Loucy (cell line): ENCODE measurements around the gene ADAMTS15.

Experiments used
- EZH2phosphoT487 ChIP-seq: fragments of 200-600 bp; IDR thresholded peaks from 2 replicates; pipeline ENCODE4 v1.6.1; 2018; ENCODE audit warnings: antibody characterized with exemption, mild to moderate bottlenecking, moderate library complexity, borderline replicate concordance
- TF ChIP-seq, protein P1 (sequence below): fragments of 200-600 bp; sonication (generic); conservative IDR thresholded peaks from 2 replicates; pipeline ENCODE4 v1.5.1; 2014; ENCODE audit warnings: mild to moderate bottlenecking, antibody characterized with exemption, low read length

DNA sequence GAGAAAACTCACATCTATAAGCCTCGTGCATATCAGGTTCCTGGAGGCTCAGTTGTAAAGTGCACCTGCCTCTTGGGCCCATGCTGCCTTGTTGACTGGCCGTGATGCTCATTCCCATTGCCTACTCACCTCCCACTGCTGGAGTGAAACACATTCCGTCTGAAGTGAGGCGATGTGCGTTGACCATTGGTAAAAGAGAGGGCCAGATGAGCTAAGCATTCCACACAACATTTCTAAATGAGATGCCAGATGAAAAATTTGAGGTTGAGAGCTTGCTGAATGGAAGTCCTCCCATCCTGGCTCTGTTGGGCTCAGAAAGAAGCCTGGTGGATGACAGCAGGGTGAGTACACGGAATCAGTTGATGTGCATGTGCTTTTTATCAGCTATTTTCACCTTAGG lies 8.6 kb upstream of the ADAMTS15 start:
- TF ChIP-seq, protein P1, sequence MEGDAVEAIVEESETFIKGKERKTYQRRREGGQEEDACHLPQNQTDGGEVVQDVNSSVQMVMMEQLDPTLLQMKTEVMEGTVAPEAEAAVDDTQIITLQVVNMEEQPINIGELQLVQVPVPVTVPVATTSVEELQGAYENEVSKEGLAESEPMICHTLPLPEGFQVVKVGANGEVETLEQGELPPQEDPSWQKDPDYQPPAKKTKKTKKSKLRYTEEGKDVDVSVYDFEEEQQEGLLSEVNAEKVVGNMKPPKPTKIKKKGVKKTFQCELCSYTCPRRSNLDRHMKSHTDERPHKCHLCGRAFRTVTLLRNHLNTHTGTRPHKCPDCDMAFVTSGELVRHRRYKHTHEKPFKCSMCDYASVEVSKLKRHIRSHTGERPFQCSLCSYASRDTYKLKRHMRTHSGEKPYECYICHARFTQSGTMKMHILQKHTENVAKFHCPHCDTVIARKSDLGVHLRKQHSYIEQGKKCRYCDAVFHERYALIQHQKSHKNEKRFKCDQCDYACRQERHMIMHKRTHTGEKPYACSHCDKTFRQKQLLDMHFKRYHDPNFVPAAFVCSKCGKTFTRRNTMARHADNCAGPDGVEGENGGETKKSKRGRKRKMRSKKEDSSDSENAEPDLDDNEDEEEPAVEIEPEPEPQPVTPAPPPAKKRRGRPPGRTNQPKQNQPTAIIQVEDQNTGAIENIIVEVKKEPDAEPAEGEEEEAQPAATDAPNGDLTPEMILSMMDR = no peak
- TF ChIP-seq EZH2phosphoT487 = no peak
